ENCODE data around the gene DIAPH2. TPM values are rescaled to one million over a fixed set of nuclear protein-coding genes. Genes with fewer than 3 reads are reported as not detected.

The DIAPH2 gene
- total RNA-seq, 1 donor = 42.3 TPM

DNA sequence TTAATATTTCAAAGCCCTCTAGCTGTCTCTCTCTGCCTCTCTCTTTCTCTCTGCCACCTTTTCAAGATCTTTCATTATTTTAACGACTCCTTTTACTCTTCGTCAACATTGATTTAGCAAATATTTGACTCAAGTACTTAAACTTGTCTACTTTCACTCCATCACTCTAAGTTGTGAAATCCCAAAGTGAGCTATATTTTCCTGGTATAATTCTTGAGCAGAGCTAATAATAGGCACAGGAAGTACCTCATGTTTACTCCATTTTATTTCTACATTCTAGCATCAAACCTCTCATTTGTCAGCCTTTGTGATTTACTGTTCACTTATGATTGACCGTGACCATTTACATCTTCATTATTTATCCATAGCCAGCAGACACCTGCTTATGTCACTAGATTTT lies 681.6 kb downstream of the DIAPH2 start:
- TF ChIP-seq, protein P1, sequence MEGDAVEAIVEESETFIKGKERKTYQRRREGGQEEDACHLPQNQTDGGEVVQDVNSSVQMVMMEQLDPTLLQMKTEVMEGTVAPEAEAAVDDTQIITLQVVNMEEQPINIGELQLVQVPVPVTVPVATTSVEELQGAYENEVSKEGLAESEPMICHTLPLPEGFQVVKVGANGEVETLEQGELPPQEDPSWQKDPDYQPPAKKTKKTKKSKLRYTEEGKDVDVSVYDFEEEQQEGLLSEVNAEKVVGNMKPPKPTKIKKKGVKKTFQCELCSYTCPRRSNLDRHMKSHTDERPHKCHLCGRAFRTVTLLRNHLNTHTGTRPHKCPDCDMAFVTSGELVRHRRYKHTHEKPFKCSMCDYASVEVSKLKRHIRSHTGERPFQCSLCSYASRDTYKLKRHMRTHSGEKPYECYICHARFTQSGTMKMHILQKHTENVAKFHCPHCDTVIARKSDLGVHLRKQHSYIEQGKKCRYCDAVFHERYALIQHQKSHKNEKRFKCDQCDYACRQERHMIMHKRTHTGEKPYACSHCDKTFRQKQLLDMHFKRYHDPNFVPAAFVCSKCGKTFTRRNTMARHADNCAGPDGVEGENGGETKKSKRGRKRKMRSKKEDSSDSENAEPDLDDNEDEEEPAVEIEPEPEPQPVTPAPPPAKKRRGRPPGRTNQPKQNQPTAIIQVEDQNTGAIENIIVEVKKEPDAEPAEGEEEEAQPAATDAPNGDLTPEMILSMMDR (IDR thresholded peaks at IDR 0.05; ENCODE audit: insufficient read depth, low read length) = no peak
- no peak for DNase-seq (ENCODE audit: low read depth)
- H3K4me3 ChIP-seq (ENCODE audit: low read depth, low read length) = no peak overlapping the region

DNA sequence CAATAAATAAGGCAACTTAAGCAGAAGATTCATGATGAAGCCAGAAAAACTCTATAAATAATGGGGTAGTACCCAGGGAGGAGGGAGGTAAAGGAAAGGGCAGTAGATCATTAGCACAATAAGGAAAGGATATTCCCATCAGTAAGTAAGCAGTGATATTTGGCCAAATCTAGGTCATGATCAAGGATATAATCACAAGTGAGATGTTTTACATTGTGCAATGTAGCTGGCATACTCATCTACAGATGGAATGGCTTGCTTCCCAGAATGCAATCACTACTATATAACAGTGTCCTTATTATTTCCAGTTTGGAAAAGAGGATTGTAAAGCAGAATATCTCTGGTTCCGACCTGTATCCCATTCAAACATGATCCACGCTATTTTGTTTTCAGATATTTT lies 682.5 kb downstream of the DIAPH2 start:
- no peak overlapping the region for H3K4me3 ChIP-seq (ENCODE audit: low read depth, low read length)
- TF ChIP-seq, protein P1 (IDR thresholded peaks at IDR 0.05; ENCODE audit: insufficient read depth, low read length) = no peak
- DNase-seq (ENCODE audit: low read depth) = peak; percentile 72

DNA sequence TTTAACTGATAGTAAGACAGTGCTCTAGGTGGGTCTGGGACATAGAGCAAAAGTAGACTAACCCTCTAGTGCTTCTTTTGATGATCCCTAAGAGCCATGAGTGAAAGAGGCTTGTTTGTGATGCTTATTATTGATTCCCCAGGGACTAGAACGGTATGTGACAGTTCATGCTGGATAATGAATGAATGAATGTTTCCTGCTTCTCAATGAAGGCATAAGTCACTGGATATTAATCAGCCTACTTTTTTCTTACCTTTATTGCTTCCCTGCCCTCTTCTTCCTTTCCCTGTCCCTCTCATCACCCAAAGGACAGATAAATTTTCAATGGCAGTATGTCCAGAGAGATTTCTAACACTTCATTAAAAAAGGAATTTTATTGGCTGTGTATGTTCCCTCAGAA lies 685.3 kb downstream of the DIAPH2 start:
- TF ChIP-seq, protein P1 (IDR thresholded peaks at IDR 0.05; ENCODE audit: insufficient read depth, low read length) = no peak
- H3K4me3 ChIP-seq (ENCODE audit: low read depth, low read length) = no peak overlapping the region
- no peak for DNase-seq (ENCODE audit: low read depth)

DNA sequence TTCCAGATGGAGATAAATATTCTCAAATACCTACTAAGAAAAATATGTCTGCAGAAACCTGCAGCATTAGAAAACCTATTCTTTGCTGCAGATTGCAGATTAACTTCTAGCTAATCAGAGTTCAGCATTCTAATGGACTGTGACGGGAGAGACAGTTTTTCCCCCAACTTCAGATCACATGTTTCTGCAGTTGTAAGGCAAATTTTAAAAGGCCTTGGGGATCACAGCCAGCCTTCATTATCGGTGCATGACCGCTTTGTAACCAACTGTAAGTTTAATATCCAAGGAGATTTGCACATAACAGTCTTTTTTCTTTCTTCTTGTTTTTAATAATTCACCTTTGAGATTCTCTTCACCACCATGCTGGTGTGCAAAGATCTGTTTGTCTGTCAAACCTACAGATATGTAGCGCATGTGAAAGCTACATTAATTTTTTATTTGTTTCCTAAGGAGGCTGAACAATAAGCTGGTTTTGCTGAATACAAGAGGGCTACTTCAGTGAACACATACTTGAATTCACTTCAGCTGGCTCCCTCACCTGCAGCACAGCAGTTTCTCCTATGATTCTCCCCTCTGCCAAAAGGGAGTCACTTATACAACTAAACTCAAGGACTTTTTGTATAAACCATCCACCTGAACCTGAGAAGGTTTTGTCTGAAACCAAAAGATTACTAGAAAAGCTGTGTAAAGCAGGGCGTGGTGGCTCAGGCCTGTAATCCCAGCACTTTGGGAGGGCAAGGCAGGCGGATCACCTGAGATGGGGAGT lies 687.5 kb downstream of the DIAPH2 start:
- no peak overlapping the region for H3K4me3 ChIP-seq (ENCODE audit: low read depth, low read length)
- TF ChIP-seq, protein P1 (IDR thresholded peaks at IDR 0.05; ENCODE audit: insufficient read depth, low read length) = no peak
- DNase-seq (ENCODE audit: low read depth) = no peak

DNA sequence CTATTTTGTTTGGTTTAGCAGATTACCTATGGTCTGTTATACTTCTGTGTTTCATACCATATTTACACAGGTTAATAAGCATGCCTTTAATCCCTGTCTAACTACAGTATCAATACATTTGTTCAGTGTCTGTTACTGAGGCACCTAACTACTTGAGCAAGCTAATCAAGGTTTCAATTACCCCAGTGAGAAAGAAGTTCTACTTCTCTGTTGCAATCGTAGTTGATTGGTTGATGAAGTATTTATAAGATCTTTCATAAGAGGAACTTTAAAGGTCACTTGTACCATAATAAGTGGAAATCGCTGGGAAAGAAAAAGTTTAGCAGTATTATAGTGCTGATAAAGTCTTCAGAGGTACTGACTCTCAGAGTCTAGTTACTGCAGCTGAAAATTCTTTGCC lies 689.6 kb downstream of the DIAPH2 start:
- no peak overlapping the region for H3K4me3 ChIP-seq (ENCODE audit: low read depth, low read length)
- no peak for DNase-seq (ENCODE audit: low read depth)
- TF ChIP-seq, protein P1 (IDR thresholded peaks at IDR 0.05; ENCODE audit: insufficient read depth, low read length) = no peak

DNA sequence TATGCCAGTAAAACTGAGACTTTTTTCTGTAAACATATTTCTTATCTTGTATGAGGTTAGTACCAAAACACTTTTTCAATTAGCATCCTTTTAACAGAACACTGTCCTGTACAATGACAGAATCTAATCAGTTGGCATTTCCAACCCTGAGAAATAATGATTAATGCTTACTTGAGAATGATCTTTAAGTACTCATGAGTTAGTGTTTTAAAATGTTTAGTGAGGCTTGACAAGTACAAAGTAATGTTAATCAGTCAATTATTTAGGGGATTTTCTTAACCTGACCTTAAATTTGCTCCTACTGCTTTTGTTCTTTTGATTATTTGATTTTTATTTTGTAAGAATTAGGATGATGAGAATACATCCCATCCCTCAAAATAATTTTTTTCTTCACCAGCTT lies 695.6 kb downstream of the DIAPH2 start:
- no peak for DNase-seq (ENCODE audit: low read depth)
- TF ChIP-seq, protein P1 (IDR thresholded peaks at IDR 0.05; ENCODE audit: insufficient read depth, low read length) = no peak
- H3K4me3 ChIP-seq (ENCODE audit: low read depth, low read length) = no peak overlapping the region

DNA sequence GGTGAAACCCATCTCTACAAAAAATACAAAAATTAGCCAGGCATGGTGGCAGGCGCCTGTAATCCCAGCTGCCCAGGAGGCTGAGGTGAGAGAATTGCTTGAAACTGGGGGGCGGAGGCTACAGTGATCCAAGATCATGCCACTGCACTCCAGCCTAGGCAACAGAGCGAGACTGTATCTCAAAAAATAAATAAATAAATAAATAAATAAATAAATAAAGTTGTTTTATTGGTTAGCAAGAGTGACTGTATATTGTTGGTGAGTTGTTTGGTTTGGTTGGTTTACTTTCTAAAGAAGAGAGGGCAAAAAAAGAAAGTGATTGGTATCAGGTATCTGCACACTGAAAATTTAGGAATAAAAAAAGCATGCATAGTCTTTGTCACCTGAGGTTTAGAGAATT lies 700.0 kb downstream of the DIAPH2 start:
- TF ChIP-seq, protein P1 (IDR thresholded peaks at IDR 0.05; ENCODE audit: insufficient read depth, low read length) = no peak
- no peak for DNase-seq (ENCODE audit: low read depth)
- no peak overlapping the region for H3K4me3 ChIP-seq (ENCODE audit: low read depth, low read length)
